Uterus (tissue), 4 donors: ENCODE results near the gene MYMX. TPM values are rescaled to one million over a fixed set of nuclear protein-coding genes. Genes with fewer than 3 reads are reported as not detected.

Experiments used
- DNase-seq, 2 donors: peaks; one replicate each; pipeline ENCODE4 v3.0.0-alpha.2; 2019 to 2020
- H3K27ac ChIP-seq, 2 donors: fragments of 200-600 bp; sonication (generic); 1 replicate in 1 of 2; 2 replicates in 1 of 2; pipeline ENCODE4 v1.5.1; 2016 to 2018
- H3K27me3 ChIP-seq, 2 donors: fragments of 200-600 bp; sonication (generic); one replicate each; pipeline ENCODE4 v1.5.1; 2018 to 2019; ENCODE audit warnings: control low read depth in 1 of 2
- H3K36me3 ChIP-seq, 2 donors: fragments of 200-600 bp; sonication (generic); one replicate each; pipeline ENCODE4 v1.5.1; 2019; ENCODE audit warnings: control low read depth in 1 of 2
- H3K4me1 ChIP-seq, 2 donors: fragments of 200-600 bp; sonication (generic); one replicate each; pipeline ENCODE4 v1.5.1; 2018 to 2019; ENCODE audit warnings: control low read depth in 1 of 2
- H3K4me3 ChIP-seq, 2 donors: fragments of 200-600 bp; sonication (generic); 1 replicate in 1 of 2; 2 replicates in 1 of 2; pipeline ENCODE4 v1.5.1; 2018 to 2019; ENCODE audit warnings: mild to moderate bottlenecking in 1 of 2
- H3K9me3 ChIP-seq, 2 donors: fragments of 200-600 bp; sonication (generic); one replicate each; pipeline ENCODE4 v1.5.1; 2019; ENCODE audit warnings: control low read depth in 1 of 2
- POLR2A ChIP-seq, 2 donors: fragments of 450-650 bp; IDR thresholded peaks; one replicate each; pipeline ENCODE4 v1.6.1; 2016; ENCODE audit warnings: antibody characterized with exemption in 2 of 2, mild to moderate bottlenecking in 1 of 2, moderate library complexity in 1 of 2
- intact Hi-C: fragments of 100-400 bp; cut with DNase I; formaldehyde crosslinking; loops from one replicate; pipeline ENCODE4 v1.15.1; 2023; ENCODE audit warnings: low total_unique reads
- total RNA-seq, 4 donors: library from RNA; depleted of rRNA in 3 of 4; stranded (reverse); fragments of >200 nt in 3 of 4; gene quantifications; one replicate each; pipeline versions ENCODE4 v1.1.0 to v1.2.4, GENCODE V29; 2014 to 2023
- TF ChIP-seq, protein P1 (sequence below), 4 experiments: fragments of 200-600 bp in 2 of 4; fragments of 450-650 bp in 2 of 4; sonication (generic) in 2 of 4; IDR thresholded peaks; one replicate each; pipeline ENCODE4 v1.5.1; 2016 to 2019; ENCODE audit warnings: antibody characterized with exemption in 4 of 4, mild to moderate bottlenecking in 2 of 4, moderate library complexity in 1 of 4
- donor health status: DM: yes; HTN: yes; CAD: no.

The MYMX gene
- total RNA-seq, 4 donors from 2014 or later: not detected

- H3K36me3 ChIP-seq: no peaks in the 10 kb centered on the region
- no peak overlapping the region for H3K27ac ChIP-seq
- peaks cover 6% of the 10 kb centered on the region in 2 donors for H3K4me1 ChIP-seq
- no peak for DNase-seq
- H3K4me3 ChIP-seq: no peak overlapping the region
- no peaks in the 10 kb centered on the region for H3K9me3 ChIP-seq
- intact Hi-C loops: no loop called here
- TF ChIP-seq POLR2A (IDR thresholded peaks at IDR 0.05): no peak
- TF ChIP-seq, protein P1, sequence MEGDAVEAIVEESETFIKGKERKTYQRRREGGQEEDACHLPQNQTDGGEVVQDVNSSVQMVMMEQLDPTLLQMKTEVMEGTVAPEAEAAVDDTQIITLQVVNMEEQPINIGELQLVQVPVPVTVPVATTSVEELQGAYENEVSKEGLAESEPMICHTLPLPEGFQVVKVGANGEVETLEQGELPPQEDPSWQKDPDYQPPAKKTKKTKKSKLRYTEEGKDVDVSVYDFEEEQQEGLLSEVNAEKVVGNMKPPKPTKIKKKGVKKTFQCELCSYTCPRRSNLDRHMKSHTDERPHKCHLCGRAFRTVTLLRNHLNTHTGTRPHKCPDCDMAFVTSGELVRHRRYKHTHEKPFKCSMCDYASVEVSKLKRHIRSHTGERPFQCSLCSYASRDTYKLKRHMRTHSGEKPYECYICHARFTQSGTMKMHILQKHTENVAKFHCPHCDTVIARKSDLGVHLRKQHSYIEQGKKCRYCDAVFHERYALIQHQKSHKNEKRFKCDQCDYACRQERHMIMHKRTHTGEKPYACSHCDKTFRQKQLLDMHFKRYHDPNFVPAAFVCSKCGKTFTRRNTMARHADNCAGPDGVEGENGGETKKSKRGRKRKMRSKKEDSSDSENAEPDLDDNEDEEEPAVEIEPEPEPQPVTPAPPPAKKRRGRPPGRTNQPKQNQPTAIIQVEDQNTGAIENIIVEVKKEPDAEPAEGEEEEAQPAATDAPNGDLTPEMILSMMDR (IDR thresholded peaks at IDR 0.05): peak in 1 of 4 experiments; percentile 11
- no peaks in the 10 kb centered on the region for H3K27me3 ChIP-seq
These were observed 36.8 kb downstream of the MYMX start for GRCh38 chr6:44253307-44254101.

DNA sequence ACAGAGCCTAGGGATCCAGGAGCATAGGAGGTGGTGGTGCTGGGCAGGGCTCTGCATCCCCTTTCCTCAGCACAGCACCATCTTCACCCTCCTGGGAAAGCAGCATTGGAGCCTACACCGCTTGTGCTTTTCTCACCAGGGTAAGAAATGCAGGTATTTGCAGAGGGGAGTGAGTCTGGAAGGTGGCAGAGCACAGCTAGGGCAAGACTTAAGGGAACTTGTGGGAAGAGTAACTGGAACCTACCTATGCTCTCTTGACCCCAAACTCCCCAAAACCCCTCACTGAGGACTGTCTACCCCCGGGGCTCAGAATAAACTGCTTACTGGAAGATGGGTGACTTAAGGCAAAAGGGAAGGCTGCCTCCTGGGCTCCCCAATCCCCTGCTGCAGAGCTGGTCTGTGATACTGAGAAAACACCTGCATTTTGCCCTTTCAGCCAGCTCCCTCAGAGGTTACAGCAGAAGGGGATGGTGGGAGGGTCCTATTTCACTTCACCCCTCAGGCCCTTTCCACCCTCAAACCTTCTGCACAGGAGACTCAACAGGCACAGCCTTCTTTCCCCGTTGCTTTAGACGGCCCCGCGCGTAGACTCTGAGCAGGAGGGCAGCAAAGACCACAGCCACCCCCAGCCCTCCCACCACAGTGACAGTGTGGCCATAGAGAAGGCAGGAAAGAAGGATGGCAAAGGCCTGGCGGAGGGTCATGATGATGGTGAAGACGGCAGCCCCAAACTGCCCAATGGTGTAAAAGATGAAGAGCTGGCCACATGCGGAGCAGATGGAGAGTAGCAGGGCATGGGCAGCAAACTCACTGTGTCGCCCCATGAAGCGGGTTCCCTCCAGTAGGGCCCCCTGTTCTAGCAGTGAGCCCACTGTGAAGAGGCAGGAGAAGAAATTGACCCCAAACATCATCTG lies 37.7 kb downstream of the MYMX start:
- Histone ChIP-seq H3K4me3 (no peak overlapping the region), H3K27ac (no peak overlapping the region), H3K9me3 (no peaks in the 10 kb centered on the region), H3K4me1 (peaks cover 0 to 6% of the 10 kb centered on the region in 2 donors), H3K27me3 (no peaks in the 10 kb centered on the region), H3K36me3 (no peaks in the 10 kb centered on the region)
- intact Hi-C loops: no loop called here
- no peak for TF ChIP-seq POLR2A (IDR thresholded peaks at IDR 0.05)
- TF ChIP-seq, protein P1 (IDR thresholded peaks at IDR 0.05): no peak
- DNase-seq: no peak

- Histone ChIP-seq H3K9me3 (no peaks in the 10 kb centered on the region), H3K4me3 (no peak overlapping the region), H3K4me1 (peaks cover 0 to 6% of the 10 kb centered on the region in 2 donors), H3K27ac (no peak overlapping the region), H3K36me3 (no peaks in the 10 kb centered on the region), H3K27me3 (no peaks in the 10 kb centered on the region)
- intact Hi-C loops: no loop called here
- TF ChIP-seq POLR2A (IDR thresholded peaks at IDR 0.05): no peak
- TF ChIP-seq, protein P1 (IDR thresholded peaks at IDR 0.05): no peak
- DNase-seq: no peak
These were observed 38.5 kb downstream of the MYMX start for GRCh38 chr6:44255105-44255808.

- no peak for TF ChIP-seq POLR2A (IDR thresholded peaks at IDR 0.05)
- TF ChIP-seq, protein P1 (IDR thresholded peaks at IDR 0.05): no peak
These were observed 39.4 kb downstream of the MYMX start for GRCh38 chr6:44255871-44256774.

More at GRCh38 chr6:44255871-44256774, 39.4 kb downstream of the MYMX start:
- Histone ChIP-seq H3K9me3 (no peaks in the 10 kb centered on the region), H3K27me3 (no peaks in the 10 kb centered on the region), H3K4me1 (peaks cover 0 to 6% of the 10 kb centered on the region in 2 donors), H3K27ac (peak overlapping the region; percentile 90 to 96), H3K4me3 (peak overlapping the region; percentile 62 to 89), H3K36me3 (no peaks in the 10 kb centered on the region)
- no peak for DNase-seq
- intact Hi-C loops: no loop called here
